Activated CD8-positive, alpha-beta memory T cell treated with anti-CD3 and anti-CD28 coated beads, Interleukin-2, amount 50 U/mL, for 4 hours (primary cell): ENCODE results near the gene C10orf105.

Source experiments
- DNase-seq: peaks from one replicate; pipeline ENCODE4 v3.0.0-alpha.2; 2020

Gene C10orf105

DNA sequence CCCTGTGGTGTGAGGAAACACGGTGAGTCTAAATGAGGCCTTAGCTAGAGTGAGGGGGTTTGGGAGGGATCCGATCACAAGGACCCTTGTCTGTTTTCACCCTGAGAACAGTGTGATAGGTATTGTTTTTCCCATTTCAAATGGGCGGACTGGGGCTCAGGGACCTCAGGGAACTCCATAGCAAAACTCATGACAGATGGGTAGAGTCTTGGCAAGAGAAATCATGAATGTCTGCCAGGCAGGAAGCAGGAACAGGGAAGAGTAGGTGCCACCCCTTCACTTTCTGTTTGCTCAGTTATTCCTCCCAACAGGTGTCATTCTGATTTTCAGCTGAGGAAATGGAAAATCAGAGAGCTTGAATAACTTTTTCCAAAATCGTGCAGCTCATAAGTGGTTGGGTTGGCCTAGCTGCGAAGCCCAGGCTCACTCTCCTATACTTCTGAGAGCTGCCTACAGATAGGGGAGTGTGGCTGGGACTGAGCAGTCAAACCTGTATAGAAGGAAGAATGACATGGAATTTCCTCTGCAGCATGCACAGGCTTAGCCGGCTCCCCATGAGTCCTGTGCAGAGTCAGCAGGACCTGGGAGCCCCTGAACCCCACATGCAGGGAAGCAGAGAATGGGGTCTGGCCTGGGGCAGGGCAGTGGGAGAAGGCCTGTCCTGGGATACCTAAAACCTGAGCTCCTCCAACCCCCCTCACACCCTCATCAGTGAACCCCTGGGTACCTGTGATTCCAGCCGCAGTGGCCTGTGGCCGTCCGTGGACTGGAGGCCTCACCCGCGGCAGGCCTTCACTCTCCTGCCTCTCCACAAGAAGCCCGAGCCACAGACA is 17.6 kb upstream of the C10orf105 start:
- DNase-seq = no peak

DNA sequence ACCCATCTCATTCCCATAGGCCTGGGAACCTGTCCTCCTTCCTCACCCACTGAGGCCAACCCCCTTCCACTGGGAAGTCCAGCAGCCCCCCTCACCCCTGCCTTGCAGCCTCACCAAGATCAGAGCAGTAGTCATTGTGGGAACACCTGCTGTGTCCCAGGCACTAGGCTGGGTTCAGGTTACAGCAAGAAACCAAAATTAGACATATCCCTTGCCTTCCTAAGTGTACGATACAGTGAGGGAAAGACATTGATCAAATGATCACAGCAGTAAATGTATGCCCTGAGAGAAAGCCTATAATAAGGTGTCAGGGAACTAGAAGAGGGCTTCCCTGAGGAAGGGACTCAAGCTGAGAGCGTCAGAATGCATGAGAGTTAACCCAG is 17.0 kb upstream of the C10orf105 start:
- DNase-seq = no peak

DNA sequence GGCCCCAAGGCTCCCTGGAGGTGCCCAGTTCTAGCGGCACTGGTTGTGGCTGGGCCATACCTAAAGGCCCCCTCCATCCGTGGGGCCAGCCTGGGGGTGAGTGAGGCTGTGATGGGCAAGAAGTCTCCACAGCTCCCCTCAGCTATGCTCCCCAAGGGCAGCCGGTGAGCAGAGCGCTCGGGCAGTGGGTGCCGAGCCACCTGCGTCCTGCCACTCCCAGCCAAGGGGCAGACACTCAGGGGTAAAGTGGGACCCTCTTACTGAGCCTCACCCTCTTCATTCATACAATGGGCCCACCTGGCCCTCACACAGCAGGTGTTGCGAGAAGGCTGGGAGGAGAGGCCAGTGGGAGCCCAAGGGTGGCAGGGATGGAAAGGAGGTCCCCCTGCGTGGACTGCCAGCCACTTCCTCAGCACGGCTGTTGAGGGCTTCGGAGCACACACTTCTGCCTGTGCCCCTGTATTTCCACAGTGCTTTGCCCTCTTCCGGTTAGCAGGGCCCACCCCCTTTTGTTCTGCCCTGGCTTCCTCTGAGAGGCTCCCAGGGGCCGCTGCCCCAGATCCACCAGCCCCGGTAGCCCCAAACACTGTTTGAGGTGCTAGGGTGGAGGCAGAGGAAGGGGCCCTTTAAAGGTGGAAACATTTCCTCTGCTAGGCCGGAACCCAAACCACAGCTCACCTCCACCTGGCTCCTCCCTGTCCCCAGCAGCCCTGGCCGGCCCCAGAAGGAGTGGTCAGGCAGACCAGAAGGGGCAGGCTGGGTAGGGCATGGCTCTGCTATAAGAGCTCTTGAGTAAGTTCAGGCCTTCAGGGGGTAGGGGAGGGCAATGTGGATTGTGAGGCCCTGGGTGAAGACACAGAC is 16.4 kb upstream of the C10orf105 start:
- DNase-seq = peak; percentile 59

DNA sequence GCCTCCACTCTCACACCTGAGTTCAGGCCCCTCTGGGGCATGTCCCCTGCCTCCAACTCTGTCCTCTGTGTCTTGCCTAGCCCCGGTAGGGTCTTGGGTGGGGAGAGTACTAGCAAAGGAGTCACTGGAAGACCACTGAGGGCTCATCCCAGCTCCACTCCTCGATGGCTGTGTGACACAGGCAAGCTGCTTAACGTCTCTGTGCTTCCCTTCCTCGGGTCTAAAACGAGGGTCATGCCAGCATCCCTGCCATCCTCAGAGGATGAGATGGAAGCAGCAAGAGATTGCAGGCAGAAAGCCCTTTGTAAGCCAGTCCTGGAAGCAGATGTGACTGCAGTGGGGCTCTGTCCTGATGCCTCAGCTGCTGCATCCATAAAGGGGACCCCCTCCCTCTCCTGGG is 15.2 kb upstream of the C10orf105 start:
- no peak for DNase-seq

DNA sequence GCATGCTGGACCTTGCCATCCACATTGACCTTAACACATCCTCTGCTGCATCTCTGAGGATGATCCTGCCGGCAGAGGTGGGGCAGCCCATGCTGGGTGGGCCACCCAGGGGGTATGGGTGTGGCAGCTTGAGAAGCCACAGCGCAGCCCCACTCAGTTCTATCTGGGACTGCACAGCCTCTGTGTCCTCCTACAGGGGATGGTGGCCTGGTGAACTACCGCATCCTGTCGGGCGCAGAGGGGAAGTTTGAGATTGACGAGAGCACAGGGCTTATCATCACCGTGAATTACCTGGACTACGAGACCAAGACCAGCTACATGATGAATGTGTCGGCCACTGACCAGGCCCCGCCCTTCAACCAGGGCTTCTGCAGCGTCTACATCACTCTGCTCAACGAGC is 12.2 kb upstream of the C10orf105 start:
- DNase-seq = no peak

DNA sequence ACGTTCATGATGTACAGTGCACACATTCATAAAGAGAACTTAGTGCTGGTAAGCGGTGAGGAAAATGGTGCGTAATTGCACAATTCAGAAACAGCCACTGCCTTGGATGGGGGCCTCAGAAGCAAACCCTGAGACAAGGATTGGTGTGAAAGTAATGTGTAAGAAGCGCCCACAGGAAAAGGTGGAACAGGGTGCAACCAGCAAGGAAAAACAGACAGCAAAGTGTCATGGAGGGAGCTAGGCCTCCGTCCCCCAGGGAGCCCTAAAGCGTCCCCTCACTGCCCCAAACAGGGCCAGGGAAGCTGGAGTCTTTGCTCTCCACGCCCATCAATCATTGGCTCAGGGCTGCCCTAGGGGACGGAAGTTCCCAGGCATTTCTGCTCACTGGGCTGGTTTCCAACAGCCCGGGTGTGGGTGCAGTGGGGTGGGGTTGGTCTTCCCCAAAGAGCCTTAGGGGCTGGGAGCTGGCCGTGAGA is 9.6 kb upstream of the C10orf105 start:
- no peak for DNase-seq

DNA sequence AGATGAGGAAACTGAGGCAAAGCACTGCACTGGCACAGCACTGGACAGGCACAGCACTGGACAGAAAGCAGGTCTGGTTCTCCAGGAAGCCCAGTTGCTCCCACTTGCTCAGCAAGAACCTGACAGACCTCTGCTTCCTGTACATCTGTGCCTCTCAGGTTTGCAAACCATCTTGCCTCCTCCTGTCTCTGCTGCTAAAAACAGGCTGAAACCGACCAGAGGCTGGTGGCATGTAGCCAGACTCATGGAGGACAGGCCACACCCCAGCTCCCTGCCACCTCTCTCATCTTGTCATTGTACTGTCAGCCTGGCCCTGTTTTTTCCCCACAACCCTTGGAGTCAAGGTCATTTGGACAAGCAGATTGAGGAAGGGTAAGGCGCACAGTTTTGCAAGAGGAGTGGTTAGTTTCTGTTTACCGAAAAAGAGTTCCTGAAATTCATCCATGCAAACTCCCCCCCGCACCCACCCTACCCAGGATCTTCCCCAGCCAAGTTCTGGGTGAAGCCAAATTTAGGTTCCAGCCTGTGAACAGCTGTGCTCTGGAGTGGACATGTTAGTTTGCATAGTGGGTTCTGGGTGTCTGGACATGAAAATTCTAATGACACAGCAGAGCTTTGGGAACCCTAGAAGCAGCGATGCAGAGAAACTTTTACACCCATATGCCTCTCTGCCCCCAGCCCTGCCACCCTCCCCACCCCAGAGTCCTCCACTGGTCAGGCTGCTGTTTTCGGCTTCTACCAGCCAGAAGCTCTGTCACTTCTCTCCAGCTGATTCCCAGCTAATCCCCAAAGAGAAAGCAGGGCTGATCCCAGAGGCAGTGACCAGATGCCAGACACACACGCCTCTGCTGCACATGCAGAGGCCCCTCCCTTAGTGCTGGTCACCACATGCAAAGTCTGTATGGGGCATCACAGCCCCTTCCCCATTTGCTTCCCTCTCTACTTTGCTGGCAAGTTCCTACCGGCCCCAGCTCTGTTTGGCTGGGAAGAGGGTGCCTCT is 8.5 kb upstream of the C10orf105 start:
- DNase-seq = peak; percentile 49

DNA sequence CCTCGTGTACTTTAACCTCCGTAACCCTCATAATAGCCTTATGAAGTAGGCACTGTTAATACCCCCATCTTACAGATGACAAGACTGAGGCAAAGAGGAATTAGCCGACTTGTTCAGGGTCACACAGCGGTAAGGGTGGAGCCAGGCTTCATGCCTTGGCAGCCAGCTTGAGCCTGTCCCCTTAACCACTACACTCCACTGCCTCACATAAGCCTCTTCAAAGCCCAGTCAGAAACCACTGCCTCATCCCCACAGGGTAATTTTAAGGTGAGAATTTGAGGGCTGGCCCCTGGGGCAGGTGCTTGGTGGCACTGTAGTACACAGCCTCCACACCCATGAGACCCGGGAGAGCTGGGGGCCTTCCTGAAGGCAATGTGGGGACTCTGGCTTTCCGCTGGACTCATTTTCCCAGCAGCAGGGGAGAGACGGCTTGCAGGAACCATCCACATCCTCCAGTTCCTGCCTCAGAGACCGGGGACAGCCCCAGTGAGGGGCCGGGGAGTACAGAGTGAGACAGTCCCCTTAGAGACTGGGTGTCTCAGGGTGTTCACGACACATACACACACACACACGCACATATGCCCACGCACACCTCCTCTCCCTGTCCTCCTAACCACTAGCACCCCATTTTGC is 7.6 kb upstream of the C10orf105 start:
- DNase-seq = peak; percentile 57

DNA sequence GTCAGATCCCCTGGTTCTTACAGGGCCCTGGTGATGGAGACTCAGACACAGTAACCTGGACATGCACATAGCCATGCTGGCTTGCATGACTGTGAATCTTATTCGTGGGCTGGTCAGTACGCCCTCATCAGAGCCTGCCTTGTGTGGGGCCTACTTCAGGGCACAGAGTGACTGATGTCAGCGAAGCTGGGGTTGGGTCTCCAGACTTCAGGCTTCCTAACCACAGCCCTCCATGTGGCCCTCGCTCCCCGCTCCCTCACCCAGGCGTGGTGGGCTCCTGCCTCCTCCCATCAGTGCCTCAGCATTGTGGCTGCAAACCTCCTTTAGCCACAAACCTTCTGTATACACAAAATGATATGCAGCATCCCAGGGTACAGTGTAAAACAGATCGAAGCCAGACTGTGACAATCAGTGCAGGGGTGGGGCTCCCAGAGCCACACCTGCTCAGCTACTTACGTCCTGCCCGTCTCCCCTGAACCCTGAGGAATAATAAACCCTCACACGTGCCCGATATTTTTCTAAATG is 7.1 kb upstream of the C10orf105 start:
- peak; percentile 44 for DNase-seq

DNA sequence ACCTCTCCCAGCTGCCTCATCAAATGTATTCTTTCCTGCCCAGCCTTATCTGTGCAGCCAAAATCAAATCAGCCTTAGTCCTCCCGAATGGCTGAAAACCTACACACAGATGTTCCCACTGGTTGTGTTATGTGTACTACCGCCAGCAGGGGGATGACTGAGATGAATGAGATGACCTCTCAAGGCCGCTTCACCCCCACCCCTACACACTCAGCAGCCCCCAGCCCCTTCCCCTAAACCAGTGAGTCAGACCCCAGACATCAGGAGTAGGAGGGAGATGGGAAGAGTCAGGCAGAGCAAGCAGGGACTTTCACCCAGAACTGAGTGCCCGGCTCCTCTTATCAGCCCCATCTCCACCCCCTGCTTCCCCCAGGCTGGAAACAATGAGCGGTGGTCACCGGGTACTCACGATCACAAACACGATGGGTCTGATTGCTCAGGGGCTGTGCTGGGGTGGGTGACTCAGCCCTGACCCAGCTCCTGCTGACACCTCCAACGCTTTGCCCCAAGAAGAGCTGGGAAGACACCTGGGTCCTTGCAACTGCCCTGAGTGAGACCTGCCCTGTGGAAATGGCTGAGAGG is 6.5 kb upstream of the C10orf105 start:
- peak; percentile 79 for DNase-seq

DNA sequence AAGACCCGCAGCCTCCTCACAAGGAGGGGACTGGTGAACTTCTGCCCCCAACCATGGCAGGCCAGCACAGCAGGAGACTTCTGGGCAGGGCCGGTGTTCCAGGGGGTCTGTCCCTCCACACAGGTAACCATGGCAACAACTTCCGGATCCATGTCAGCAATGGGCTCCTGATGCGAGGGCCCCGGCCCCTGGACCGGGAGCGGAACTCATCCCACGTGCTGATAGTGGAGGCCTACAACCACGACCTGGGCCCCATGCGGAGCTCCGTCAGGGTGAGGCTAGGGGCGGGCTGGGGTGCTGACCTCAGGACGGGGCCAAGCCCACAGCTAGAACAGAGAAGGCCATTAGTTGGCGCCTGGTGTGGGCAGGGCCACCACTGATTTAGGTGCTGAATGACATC is 5.7 kb upstream of the C10orf105 start:
- DNase-seq = no peak

DNA sequence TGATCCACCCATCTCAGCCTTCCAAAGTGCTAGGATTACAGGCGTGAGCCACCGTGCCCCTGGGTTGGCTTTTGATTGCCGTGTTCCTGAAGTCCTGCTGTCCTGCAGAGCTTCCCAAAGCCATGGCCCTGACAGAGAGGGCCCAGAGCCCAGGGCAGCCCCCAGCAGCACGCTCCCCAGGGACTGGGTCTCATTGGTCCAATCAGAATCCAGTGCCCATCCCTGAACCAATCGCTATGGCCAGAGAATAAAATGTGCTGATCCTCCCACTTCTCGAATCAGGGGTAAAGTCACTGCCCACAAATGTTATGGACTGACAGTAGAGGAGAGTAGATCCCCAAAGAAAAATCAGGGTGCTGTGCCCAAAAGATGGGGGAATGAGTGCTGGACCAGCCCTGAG is 5.0 kb upstream of the C10orf105 start:
- no peak for DNase-seq

DNA sequence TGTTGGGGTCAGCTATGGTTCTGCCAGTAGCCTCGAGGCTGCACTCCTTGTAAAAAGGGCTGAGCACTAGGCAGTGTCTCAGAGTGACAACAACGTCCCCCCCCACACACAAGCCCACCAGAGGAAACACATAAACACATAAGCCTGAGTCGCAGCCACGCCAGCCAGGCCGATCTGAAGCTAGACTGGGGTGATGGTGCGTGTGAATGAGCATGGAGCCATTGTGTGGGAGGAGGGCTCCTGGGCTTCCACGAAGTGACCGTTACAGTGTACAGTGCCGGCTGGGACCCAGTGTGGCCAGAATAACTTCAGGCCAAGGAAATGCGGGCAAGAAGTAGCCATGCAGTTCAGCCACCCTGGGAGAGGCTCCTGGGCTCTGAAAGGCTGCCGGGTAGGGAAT is 3.7 kb upstream of the C10orf105 start:
- DNase-seq = no peak

DNA sequence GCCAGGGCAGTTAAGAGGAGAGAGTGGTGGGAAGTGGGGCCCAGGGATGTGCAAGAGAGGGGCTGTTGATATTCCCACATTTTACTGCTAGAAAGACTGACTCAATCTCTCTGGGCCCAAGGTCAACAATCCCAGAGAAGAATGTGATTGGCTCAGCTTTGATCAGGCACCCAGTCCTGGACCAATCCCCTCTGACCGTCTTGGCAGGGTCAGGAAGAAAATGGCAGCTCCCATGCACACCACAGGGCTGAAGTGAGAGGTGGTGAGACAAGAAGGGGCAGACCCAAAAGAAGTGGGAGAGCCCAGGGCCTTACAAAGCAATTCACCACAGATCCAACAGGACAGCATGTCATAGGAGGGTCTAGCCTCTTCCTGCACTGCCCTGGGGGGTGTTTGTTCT is 3.3 kb upstream of the C10orf105 start:
- no peak for DNase-seq

DNA sequence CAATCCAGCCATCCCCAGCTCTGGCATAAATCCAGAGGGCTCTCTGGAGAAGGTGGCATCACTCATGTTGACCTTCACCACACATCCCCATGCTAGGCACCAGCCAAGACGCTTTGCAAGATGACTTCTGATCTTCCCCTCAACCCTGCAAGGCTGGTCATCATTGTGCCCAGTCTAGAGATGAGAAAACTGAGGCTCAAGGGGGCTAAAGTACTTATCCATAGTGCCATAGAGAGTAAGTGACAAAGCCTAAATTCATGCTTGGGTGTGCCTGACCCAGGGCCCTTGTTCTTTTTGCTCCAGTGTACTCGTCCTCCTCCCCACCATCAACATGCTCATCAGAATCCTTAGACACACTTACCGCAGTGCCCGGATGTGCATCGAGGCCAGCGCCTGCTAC is 1.7 kb upstream of the C10orf105 start:
- DNase-seq = no peak

DNA sequence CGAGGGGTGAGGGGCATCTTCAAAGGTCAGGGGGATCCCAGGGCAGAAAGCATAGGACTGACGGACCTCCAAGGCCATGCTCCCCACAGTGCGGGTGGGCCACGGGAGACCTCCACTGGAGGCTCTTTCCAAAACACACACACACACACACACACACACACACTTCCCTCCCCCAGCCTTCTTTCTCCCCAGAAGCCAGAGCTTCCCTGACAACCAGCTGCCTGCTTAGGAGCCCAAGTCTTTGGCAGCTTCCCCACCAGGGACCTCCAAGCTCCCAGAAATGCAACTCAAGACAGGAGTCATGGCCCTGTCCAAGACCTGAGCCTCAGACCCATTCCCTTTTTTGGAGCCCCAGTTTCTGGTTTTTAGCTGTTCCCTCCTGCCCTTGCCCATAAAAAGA is 710 bp upstream of the C10orf105 start:
- no peak for DNase-seq

DNA sequence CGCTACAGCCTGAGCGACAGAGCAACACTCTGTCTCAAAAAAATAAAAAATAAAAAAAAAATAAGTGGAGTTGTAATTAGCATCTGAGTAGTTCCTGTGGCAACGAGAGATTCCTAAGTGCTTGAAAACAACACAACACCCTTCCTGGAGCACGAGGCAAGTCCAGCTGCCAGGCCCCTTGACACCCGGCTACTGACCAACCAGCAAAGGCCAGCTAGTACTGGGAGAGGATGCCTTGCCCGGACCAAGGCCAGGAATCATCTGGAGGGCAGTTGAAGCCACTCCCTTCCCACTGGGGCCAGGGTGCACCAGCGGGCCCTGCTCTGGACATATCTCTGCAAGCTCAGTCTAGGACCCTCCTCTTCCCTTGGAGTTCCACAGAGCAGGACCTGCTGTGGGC is 536 bp downstream of the C10orf105 start:
- no peak for DNase-seq

DNA sequence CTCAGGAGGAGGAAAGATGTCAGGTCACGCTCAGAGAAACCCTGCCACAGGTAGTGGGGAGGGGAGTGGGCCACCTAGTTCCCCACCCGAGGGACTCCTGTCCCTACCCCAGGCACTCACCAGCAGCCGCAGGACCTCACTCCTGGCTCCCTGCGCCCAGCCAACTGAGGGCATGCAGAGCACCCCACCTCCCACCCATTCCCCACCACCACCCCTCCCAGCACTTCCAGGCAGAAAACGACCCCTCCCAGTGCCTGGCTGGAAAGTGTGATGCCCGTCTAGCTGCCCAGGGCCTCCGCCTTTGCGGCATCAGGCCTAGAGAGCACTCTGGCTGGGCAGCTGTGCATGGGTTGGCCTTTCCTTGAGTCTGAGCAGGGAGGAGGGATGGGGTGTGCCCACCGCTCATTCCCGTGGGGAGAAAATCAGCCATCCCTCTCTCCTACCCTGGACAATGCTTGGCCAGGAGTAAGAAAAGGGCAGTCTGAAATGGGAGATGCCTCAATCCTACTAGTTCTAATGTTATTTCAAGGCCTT is 1.3 kb downstream of the C10orf105 start:
- no peak for DNase-seq

DNA sequence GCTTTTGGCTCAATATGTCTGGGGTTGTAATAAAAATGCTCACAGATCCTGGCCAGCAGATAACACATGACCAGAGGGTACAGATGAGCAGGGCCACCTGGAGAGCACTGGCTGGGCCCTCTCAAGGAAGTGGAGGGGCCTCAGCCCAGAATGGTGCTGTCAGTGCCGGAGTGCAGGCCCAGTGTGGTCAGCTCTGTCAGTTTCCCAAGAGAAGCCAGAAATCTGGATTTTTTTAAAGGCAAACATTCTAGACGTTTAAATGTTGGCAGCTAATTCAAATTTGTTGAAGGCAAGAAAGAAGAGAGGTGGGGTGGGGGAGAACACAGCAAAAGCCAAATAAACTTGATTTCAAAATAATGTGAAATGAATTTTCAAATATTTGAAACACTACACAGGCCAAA is 2.0 kb downstream of the C10orf105 start:
- DNase-seq = no peak

DNA sequence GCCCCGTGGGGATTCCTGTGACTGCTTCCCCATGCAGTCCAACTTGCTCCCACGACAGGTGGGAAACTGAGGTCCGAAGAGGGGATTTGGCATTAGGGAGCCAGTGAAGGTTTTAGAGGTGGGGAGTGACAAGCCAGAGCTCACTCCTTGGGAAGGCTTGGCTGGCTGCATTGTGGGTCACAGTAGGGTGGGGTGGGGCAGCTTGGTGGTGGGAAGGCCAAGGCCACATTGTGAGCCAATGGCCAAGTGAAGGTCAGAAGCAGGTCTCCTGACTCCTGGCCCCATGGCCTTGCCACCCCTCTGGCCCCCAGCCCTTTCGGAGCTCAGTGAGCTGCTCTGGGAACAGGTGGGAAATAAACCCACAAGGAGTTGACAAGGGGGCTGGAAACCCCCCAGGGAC is 2.5 kb downstream of the C10orf105 start:
- no peak for DNase-seq

DNA sequence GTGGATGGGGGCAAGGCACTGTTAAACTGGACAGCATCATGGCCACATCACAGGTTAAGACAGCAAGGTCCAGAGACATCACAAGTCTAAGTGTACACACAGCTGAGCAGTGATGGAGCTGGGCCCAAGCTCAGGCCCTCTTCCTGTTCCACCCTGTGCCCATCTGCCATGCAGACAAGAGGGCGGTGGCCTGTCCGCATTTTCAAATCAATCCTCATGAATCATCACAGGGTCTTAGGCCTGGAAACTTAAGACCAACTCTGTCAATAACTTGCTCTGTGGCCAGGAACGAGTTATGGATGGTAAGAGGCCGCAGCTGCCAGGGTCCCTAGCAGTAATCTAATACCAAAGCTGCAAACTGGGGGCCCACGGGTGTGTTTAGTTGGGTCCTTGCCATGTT is 3.2 kb downstream of the C10orf105 start:
- no peak for DNase-seq
